GM21526 (cell line): ENCODE data around the gene BZW2.

Experiments
- ATAC-seq: cut with Tn5 transposase; IDR thresholded peaks from one replicate; pipeline ENCODE4 v1.9.1; 2021; ENCODE audit warnings: moderate library complexity; ENCODE audit not compliant: unreplicated experiment, low FRiP score

BZW2 gene

GRCh38 chr7:16712916-16713315 is 66.9 kb downstream of the BZW2 start:
- ATAC-seq: no peak

GRCh38 chr7:16715928-16716327 is 69.9 kb downstream of the BZW2 start:
- ATAC-seq: no peak

- ATAC-seq: no peak
Observed at GRCh38 chr7:16718111-16718656, 72.2 kb downstream of the BZW2 start.

- no peak for ATAC-seq
Observed at GRCh38 chr7:16719699-16720098, 73.7 kb downstream of the BZW2 start.

GRCh38 chr7:16721541-16721940 is 75.6 kb downstream of the BZW2 start:
- no peak for ATAC-seq

- no peak for ATAC-seq
Observed at GRCh38 chr7:16724344-16724743, 78.4 kb downstream of the BZW2 start.

GRCh38 chr7:16726189-16726588 is 80.2 kb downstream of the BZW2 start:
- ATAC-seq: no peak

- ATAC-seq: no peak
Observed at GRCh38 chr7:16727736-16728135, 81.8 kb downstream of the BZW2 start.

GRCh38 chr7:16728811-16729210 is 82.8 kb downstream of the BZW2 start:
- no peak for ATAC-seq

GRCh38 chr7:16729541-16729940 is 83.6 kb downstream of the BZW2 start:
- no peak for ATAC-seq

GRCh38 chr7:16730937-16731336 is 85.0 kb downstream of the BZW2 start:
- no peak for ATAC-seq

GRCh38 chr7:16732828-16733227 is 86.8 kb downstream of the BZW2 start:
- ATAC-seq: no peak

GRCh38 chr7:16734148-16734726 is 88.3 kb downstream of the BZW2 start:
- ATAC-seq: no peak

- no peak for ATAC-seq
Observed at GRCh38 chr7:16735020-16735419, 89.0 kb downstream of the BZW2 start.

- ATAC-seq: no peak
Observed at GRCh38 chr7:16738011-16738688, 92.2 kb downstream of the BZW2 start.

GRCh38 chr7:16739863-16740622 is 94.1 kb downstream of the BZW2 start:
- no peak for ATAC-seq

- ATAC-seq: no peak
Observed at GRCh38 chr7:16740623-16740953, 94.6 kb downstream of the BZW2 start.

- ATAC-seq: no peak
Observed at GRCh38 chr7:16740996-16741395, 95.0 kb downstream of the BZW2 start.

GRCh38 chr7:16741676-16742075 is 95.7 kb downstream of the BZW2 start:
- no peak for ATAC-seq

GRCh38 chr7:16742547-16742946 is 96.6 kb downstream of the BZW2 start:
- ATAC-seq: no peak

- no peak for ATAC-seq
Observed at GRCh38 chr7:16743236-16743635, 97.3 kb downstream of the BZW2 start.
